Breast epithelium (tissue), 4 donors: Measurements from ENCODE around the gene B4GALNT1. TPM values are rescaled to one million over a fixed set of nuclear protein-coding genes. Genes with fewer than 3 reads are reported as not detected.

Experiments used
- DNase-seq, 2 donors: peaks; one replicate each; pipeline ENCODE4 v3.0.0-alpha.2; 2019; ENCODE audit warnings: low spot score in 2 of 2
- H3K27ac ChIP-seq, 2 donors: fragments of 200-600 bp; sonication (generic) in 1 of 2; one replicate each; pipeline ENCODE4 v1.5.1; 2016 to 2019; ENCODE audit warnings: mild to moderate bottlenecking in 1 of 2
- H3K27me3 ChIP-seq, 2 donors: fragments of 200-600 bp; sonication (generic) in 1 of 2; one replicate each; pipeline versions ENCODE4 v1.5.1 to v1.6.0; 2017 to 2019; ENCODE audit warnings: control low read depth in 1 of 2, mild to moderate bottlenecking in 1 of 2
- H3K36me3 ChIP-seq: fragments of 200-600 bp; one replicate; pipeline ENCODE4 v1.5.1; 2019
- H3K4me1 ChIP-seq, 2 donors: fragments of 200-600 bp; sonication (generic); one replicate each; pipeline ENCODE4 v1.5.1; 2016 to 2019; ENCODE audit warnings: control low read depth in 1 of 2
- H3K4me3 ChIP-seq, 3 donors: fragments of 200-600 bp; sonication (generic); 1 replicate in 2 of 3; 2 replicates in 1 of 3; pipeline ENCODE4 v1.5.1; 2016 to 2019; ENCODE audit warnings: mild to moderate bottlenecking in 3 of 3, moderate library complexity in 2 of 3
- H3K9me3 ChIP-seq, 2 donors: fragments of 200-600 bp; sonication (generic) in 1 of 2; one replicate each; pipeline ENCODE4 v1.5.1; 2016 to 2019; ENCODE audit warnings: control low read depth in 1 of 2
- POLR2A ChIP-seq: fragments of 450-650 bp; IDR thresholded peaks from one replicate; pipeline ENCODE4 v1.6.1; 2016; ENCODE audit warnings: antibody characterized with exemption, mild to moderate bottlenecking, moderate library complexity
- POLR2AphosphoS5 ChIP-seq, 3 donors: sonication (generic); formaldehyde crosslinking; IDR thresholded peaks; one replicate each; pipeline ENCODE4 v1.6.1; 2017; ENCODE audit warnings: antibody characterized with exemption in 3 of 3
- intact Hi-C: fragments of 100-400 bp; cut with DNase I; formaldehyde crosslinking; loops from one replicate; pipeline ENCODE4 v1.15.1; 2023; ENCODE audit warnings: low total_unique reads
- total RNA-seq, 3 donors: library from RNA; depleted of rRNA; stranded (reverse); fragments of >200 nt; gene quantifications; one replicate each; pipeline ENCODE4 v1.1.0, GENCODE V29; 2016
- TF ChIP-seq, protein P1 (sequence below), 3 donors: fragments of 450-650 bp; IDR thresholded peaks; one replicate each; pipeline ENCODE4 v1.5.1; 2016 to 2017; ENCODE audit warnings: antibody characterized with exemption in 3 of 3, mild to moderate bottlenecking in 3 of 3, moderate library complexity in 3 of 3

The B4GALNT1 gene
- total RNA-seq, 3 donors from 2014 or later, result 1.1 to 2.6 (median 1.2) TPM

DNA sequence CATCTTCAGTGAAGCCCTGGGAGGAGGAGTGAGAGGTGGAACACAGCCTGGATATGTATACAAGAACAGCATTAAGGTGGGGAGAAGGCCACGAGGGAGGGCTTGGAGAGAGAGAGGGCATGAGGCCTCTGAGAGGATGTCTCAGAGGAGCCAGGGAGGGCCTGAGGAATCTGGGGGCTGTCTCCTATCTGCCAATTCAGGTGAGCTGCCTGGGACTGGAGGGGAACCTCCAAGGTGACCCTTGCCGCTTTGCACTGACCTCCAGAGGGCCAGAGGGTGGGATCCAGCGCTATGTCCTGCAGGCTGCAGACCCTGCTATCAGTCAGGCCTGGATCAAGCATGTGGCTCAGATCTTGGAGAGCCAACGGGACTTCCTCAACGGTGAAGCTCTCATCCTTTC, 17.4 kb downstream of the B4GALNT1 start:
- TF ChIP-seq POLR2A, result no peak
- TF ChIP-seq POLR2AphosphoS5 (IDR thresholded peaks at IDR 0.05), result no peak
- TF ChIP-seq, protein P1, sequence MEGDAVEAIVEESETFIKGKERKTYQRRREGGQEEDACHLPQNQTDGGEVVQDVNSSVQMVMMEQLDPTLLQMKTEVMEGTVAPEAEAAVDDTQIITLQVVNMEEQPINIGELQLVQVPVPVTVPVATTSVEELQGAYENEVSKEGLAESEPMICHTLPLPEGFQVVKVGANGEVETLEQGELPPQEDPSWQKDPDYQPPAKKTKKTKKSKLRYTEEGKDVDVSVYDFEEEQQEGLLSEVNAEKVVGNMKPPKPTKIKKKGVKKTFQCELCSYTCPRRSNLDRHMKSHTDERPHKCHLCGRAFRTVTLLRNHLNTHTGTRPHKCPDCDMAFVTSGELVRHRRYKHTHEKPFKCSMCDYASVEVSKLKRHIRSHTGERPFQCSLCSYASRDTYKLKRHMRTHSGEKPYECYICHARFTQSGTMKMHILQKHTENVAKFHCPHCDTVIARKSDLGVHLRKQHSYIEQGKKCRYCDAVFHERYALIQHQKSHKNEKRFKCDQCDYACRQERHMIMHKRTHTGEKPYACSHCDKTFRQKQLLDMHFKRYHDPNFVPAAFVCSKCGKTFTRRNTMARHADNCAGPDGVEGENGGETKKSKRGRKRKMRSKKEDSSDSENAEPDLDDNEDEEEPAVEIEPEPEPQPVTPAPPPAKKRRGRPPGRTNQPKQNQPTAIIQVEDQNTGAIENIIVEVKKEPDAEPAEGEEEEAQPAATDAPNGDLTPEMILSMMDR (IDR thresholded peaks at IDR 0.05), result no peak
- Histone ChIP-seq H3K4me1 (no peaks in the 10 kb centered on the region), H3K27me3 (peaks cover 0 to 9% of the 10 kb centered on the region in 2 donors), H3K36me3 (no peaks in the 10 kb centered on the region), H3K4me3 (no peak overlapping the region), H3K9me3 (no peaks in the 10 kb centered on the region), H3K27ac (no peak overlapping the region)
- intact Hi-C loops, result loop anchor here (5.0 kb wide), 1 partner anchor 33 kb away; no protein-coding TSS in a partner anchor
- no peak for DNase-seq

DNA sequence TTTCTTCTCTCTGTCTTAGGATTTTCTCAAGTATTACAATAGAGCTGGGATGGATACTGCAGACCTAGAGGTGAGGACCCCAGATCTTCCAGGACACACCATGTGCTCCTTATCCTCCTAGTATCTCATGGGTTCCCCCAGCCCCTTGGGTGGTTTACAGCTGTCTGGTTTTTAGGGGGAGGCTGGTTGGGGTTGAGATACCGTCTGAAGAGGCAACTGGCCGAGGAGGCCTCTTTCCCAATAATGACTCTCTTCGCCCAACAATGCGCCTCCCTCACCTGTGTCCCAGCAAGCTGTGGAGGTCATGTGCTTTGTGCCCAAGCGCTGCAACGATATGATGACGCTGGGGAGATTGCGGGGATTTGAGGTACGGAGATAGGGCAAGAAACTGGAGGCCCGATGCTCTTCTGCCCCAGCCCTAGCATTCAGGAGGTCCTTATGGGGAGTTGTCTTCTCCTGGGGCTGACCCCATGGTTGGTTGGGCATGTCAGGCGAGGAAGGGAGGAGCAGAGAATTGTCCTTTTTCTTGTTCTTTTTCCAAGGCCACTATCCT, 18.0 kb downstream of the B4GALNT1 start:
- no peak for TF ChIP-seq POLR2A
- TF ChIP-seq POLR2AphosphoS5 (IDR thresholded peaks at IDR 0.05), result no peak
- TF ChIP-seq, protein P1 (IDR thresholded peaks at IDR 0.05), result no peak

DNA sequence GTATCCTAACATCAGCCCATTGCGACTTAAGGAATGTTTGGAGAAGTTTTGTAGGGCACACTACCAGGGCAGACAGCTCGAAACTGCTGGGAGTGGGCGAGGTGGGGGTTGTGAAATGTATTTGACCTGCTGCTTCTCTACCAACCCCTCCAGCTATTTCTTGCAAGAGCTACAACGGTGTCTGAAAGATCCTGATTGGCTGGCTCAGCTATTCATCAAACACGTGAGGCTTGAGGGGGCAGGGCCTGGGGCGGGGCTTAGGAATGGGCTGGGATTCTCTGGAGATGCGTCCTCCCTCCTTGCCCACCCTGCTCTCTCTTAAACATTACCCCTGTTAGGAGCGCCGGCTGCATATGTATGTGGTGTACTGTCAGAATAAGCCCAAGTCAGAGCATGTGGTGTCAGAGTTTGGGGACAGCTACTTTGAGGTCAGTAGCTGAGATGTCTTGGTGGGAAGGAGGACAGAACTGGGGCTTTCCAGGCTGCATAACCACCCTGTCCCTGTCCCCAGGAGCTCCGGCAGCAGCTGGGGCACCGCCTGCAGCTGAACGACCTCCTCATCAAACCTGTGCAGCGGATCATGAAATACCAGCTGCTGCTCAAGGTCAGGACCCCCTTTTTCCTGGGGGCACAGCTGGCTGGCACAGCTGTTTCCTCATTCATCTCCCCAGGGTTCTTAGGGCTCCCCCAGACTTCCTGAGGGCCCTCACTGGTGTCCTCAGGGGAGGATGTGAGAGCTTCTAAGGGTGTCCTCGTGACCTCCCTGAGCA, 18.6 kb downstream of the B4GALNT1 start:
- no peak for DNase-seq
- H3K9me3 ChIP-seq, result no peaks in the 10 kb centered on the region
- intact Hi-C loops, result no loop called here
- no peak overlapping the region for H3K4me3 ChIP-seq
- no peaks in the 10 kb centered on the region for H3K36me3 ChIP-seq
- peak overlapping the region in 1 of 2 donors; percentile 5 for H3K27ac ChIP-seq
- H3K27me3 ChIP-seq, result no peaks in the 10 kb centered on the region
- TF ChIP-seq POLR2AphosphoS5 (IDR thresholded peaks at IDR 0.05) (no peak), POLR2A (no peak)
- TF ChIP-seq, protein P1 (IDR thresholded peaks at IDR 0.05), result no peak
- no peaks in the 10 kb centered on the region for H3K4me1 ChIP-seq

More for the DNA sequence above, 18.0 kb downstream of the B4GALNT1 start:
- Histone ChIP-seq H3K4me1 (no peaks in the 10 kb centered on the region), H3K9me3 (no peaks in the 10 kb centered on the region), H3K27ac (no peak overlapping the region), H3K27me3 (peaks cover 0 to 3% of the 10 kb centered on the region in 2 donors), H3K36me3 (no peaks in the 10 kb centered on the region), H3K4me3 (no peak overlapping the region)
- DNase-seq, result no peak
- intact Hi-C loops, result loop anchor here (5.0 kb wide), 1 partner anchor 33 kb away; no protein-coding TSS in a partner anchor

DNA sequence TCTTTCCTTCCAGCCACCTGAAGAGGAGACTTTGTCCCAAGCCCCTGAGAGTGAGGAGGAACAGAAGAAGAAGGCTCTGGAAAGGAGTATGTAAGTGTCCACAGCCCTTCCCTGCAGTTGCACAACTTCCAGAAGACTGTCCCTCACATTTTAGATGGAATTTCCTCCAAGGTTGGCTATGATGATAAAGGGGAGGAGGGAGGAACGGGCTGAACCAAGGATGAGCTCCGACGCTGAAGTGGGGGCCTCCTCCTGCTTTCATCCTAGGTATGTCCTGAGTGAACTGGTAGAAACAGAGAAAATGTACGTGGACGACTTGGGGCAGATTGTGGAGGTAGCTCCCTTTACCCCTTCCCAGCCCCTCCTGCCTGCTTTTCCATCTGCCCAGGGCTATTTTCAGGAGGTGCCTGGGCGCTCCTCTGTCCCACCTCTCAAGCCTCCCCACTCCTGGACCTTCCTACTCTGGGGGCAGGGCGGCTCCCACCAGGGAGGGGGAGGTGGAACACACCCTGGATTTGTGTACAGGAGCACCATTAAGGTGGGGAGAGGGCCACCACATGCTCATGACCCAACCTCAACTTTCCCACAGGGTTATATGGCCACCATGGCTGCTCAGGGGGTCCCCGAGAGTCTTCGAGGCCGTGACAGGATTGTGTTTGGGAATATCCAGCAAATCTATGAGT, 19.4 kb downstream of the B4GALNT1 start:
- intact Hi-C loops, result no loop called here

More for the DNA sequence above, 19.4 kb downstream of the B4GALNT1 start:
- Histone ChIP-seq H3K4me3 (no peak overlapping the region), H3K4me1 (no peaks in the 10 kb centered on the region), H3K27me3 (no peaks in the 10 kb centered on the region), H3K27ac (peak overlapping the region in 1 of 2 donors; percentile 5), H3K36me3 (no peaks in the 10 kb centered on the region), H3K9me3 (no peaks in the 10 kb centered on the region)
- TF ChIP-seq POLR2AphosphoS5 (IDR thresholded peaks at IDR 0.05) (no peak), POLR2A (no peak)
- TF ChIP-seq, protein P1 (IDR thresholded peaks at IDR 0.05), result no peak
- DNase-seq, result no peak
